ENCODE data around the gene PRKCZ. TPM values are rescaled to one million over a fixed set of nuclear protein-coding genes. Genes with fewer than 3 reads are reported as not detected.

Gene PRKCZ
- total RNA-seq, 1 donor = 0.72 TPM

DNA sequence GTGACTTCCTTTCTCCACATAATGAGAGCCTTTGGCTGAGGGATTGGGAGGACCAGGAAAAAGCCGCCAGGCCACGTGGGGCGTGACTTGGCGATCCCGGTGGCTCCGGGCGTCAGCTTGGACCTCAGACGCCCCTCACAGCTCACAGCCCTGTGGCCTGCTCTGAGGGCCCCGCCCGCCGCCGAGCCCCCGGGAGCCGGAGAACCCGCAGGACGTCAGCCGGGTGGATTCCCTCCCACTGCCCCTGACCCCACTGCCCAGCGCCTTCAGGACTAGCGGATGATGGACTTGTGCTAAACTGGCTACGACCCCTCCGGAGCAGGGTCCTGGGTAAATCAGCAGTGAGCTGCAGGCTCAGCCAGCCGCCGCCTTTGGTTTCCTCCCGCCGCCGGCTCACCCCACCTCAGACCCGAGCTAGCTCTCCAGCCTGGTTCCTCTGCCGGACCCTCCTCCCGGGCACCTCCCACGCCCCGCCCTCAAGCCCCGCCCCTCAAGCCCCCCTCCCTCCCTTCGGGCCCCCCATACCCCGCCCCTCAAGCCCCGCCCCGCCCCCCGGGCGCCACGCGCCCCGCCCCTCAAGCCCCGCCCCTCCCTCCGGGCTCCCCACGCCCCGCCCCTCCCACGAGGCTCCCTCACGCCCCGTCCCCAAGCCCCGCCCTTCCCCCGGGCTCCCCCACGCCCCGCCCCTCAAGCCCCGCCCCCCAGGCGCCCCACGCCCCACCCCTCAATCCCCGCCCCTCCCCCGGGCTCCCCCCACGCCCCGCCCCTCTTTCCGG, 154.4 kb downstream of the PRKCZ start:
- Histone ChIP-seq H3K9me3 (ENCODE audit: low read depth, low read length) (no peaks in the 10 kb centered on the region), H3K36me3 (ENCODE audit: insufficient read depth, low read length) (no peaks in the 10 kb centered on the region), H4K20me1 (ENCODE audit: insufficient read depth, low read length) (no peaks in the 10 kb centered on the region), H3K4me3 (ENCODE audit: insufficient read depth, low read length) (peak overlapping the region; percentile 78), H3K79me2 (ENCODE audit: insufficient read depth, low read length) (peaks cover 5% of the 10 kb centered on the region), H3K4me1 (ENCODE audit: insufficient read depth, low read length) (peaks cover 30% of the 10 kb centered on the region), H3K27ac (ENCODE audit: low read depth, low read length) (peak overlapping the region; percentile 69), H3K4me2 (ENCODE audit: insufficient read depth, low read length) (peak overlapping the region; percentile 97), H3K27me3 (ENCODE audit: insufficient read depth, low read length) (no peaks in the 10 kb centered on the region), H2AFZ (ENCODE audit: low read length) (peak overlapping the region; percentile 78)
- TF ChIP-seq, protein P1, sequence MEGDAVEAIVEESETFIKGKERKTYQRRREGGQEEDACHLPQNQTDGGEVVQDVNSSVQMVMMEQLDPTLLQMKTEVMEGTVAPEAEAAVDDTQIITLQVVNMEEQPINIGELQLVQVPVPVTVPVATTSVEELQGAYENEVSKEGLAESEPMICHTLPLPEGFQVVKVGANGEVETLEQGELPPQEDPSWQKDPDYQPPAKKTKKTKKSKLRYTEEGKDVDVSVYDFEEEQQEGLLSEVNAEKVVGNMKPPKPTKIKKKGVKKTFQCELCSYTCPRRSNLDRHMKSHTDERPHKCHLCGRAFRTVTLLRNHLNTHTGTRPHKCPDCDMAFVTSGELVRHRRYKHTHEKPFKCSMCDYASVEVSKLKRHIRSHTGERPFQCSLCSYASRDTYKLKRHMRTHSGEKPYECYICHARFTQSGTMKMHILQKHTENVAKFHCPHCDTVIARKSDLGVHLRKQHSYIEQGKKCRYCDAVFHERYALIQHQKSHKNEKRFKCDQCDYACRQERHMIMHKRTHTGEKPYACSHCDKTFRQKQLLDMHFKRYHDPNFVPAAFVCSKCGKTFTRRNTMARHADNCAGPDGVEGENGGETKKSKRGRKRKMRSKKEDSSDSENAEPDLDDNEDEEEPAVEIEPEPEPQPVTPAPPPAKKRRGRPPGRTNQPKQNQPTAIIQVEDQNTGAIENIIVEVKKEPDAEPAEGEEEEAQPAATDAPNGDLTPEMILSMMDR (IDR thresholded peaks at IDR 0.05; ENCODE audit: extremely low read depth, low read depth, low read length) = no peak
- DNase-seq (ENCODE audit: insufficient read length, low spot score, missing footprints) = peak; percentile 99

DNA sequence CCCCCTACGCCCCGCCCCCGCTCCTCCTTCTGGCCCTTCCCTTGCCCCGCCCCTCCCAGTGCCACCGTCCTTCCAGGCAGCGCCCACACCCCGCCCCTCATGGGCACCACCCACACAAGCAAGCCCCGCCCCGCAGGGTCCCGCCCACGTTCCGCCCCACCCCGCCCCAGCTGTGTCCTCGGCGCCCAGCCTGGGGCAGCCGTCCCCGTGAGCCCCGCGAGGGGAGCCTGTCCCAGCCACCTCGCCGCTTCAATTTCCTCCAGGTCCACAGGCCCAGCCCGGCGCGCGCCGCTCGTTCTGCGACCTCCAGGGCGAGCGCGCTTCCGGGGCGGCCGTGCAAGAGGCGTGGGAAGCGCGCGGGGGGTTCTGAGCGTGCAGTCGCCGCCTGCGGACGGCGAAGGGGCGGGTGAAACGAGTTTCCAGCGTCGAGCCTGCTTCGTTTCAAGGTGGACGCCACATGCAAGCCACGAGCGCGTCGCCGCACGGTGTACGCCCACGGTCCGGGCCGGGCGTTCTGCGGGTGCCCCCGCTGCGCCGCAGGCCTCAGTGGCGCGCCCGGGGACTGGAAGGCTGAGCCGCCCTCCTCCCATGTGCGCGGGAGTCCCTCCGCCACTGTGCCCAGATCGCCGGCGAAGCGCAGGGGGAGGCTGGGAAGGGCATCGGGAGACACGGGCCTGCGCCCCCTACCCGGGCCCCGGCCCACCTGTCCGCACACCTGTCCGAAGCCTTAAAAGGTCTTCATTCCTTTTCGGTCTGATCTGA, 155.2 kb downstream of the PRKCZ start:
- Histone ChIP-seq H3K4me1 (ENCODE audit: insufficient read depth, low read length) (peaks cover 30% of the 10 kb centered on the region), H3K27me3 (ENCODE audit: insufficient read depth, low read length) (no peaks in the 10 kb centered on the region), H3K9me3 (ENCODE audit: low read depth, low read length) (no peaks in the 10 kb centered on the region), H4K20me1 (ENCODE audit: insufficient read depth, low read length) (no peaks in the 10 kb centered on the region), H3K36me3 (ENCODE audit: insufficient read depth, low read length) (no peaks in the 10 kb centered on the region), H3K4me2 (ENCODE audit: insufficient read depth, low read length) (peak overlapping the region; percentile 71), H2AFZ (ENCODE audit: low read length) (no peak overlapping the region), H3K4me3 (ENCODE audit: insufficient read depth, low read length) (peak overlapping the region; percentile 70), H3K27ac (ENCODE audit: low read depth, low read length) (peak overlapping the region; percentile 51), H3K79me2 (ENCODE audit: insufficient read depth, low read length) (peaks cover 4% of the 10 kb centered on the region)
- no peak for DNase-seq (ENCODE audit: insufficient read length, low spot score, missing footprints)
- TF ChIP-seq, protein P1 (IDR thresholded peaks at IDR 0.05; ENCODE audit: extremely low read depth, low read depth, low read length) = no peak

DNA sequence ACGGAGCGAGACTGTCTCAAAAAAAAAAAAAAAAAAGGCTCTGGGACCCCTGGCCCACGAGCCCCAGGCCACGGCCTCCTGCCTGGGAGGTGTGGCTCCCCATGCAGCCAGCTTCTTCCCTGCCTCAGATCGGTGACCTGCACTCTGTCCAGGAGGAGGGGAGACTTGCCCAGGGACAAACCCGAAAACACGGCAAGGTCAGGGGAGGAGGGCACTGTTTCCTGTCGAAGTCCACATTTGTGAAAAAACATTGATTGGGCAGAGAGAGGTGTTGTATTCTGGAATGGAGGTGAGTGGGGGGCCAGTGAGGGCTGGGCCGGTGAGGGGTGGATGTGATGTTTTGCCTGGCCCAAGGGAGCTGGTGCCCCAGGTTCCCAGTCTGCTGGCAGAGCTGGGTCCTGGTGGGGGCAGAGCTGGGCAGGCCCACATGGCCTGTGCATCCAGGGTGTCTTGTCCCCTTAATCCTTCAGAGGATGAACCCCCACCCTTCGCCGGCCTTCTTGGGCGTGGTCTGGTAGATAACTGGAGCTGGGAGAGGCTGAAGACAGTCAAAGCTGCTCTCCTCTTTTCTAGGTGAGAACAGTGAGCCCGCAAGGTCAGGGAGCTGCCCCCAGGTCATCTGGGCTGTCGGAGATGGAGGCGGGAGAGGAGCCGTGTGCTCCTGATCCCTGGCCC, 156.7 kb downstream of the PRKCZ start:
- H3K4me2 ChIP-seq (ENCODE audit: insufficient read depth, low read length) = peak overlapping the region; percentile 81
- peak overlapping the region; percentile 64 for H3K4me3 ChIP-seq (ENCODE audit: insufficient read depth, low read length)
- TF ChIP-seq, protein P1 (IDR thresholded peaks at IDR 0.05; ENCODE audit: extremely low read depth, low read depth, low read length) = no peak
- H3K9me3 ChIP-seq (ENCODE audit: low read depth, low read length) = no peaks in the 10 kb centered on the region
- H3K36me3 ChIP-seq (ENCODE audit: insufficient read depth, low read length) = no peaks in the 10 kb centered on the region
- H4K20me1 ChIP-seq (ENCODE audit: insufficient read depth, low read length) = no peaks in the 10 kb centered on the region
- peak overlapping the region; percentile 89 for H2AFZ ChIP-seq (ENCODE audit: low read length)
- peaks cover 30% of the 10 kb centered on the region for H3K4me1 ChIP-seq (ENCODE audit: insufficient read depth, low read length)
- no peaks in the 10 kb centered on the region for H3K27me3 ChIP-seq (ENCODE audit: insufficient read depth, low read length)
- H3K27ac ChIP-seq (ENCODE audit: low read depth, low read length) = peak overlapping the region; percentile 95
- no peak for DNase-seq (ENCODE audit: insufficient read length, low spot score, missing footprints)
- no peaks in the 10 kb centered on the region for H3K79me2 ChIP-seq (ENCODE audit: insufficient read depth, low read length)

Data from osteoblast (primary cell).